ENCODE results near the gene APPBP2. TPM values are rescaled to one million over a fixed set of nuclear protein-coding genes. Genes with fewer than 3 reads are reported as not detected.

Gene APPBP2
- total RNA-seq, 1 donor from 2014 or later: 61.3 TPM

GRCh38 chr17:60403962-60404361, 122.1 kb downstream of the APPBP2 start:
- Mint-ChIP-seq H3K9me3 (ENCODE audit: low read depth) (no peaks in the 10 kb centered on the region), H3K4me3 (ENCODE audit: low read depth) (no peak overlapping the region), H3K27ac (no peak overlapping the region), H3K4me1 (ENCODE audit: low read depth) (no peaks in the 10 kb centered on the region), H3K27me3 (no peaks in the 10 kb centered on the region), H3K36me3 (ENCODE audit: insufficient read depth) (no peaks in the 10 kb centered on the region)
- no peak for DNase-seq (ENCODE audit: low spot score, unreplicated experiment)
- TF ChIP-seq CTCF (IDR thresholded peaks at IDR 0.05; ENCODE audit: unreplicated experiment): no peak

GRCh38 chr17:60403523-60403810, 122.6 kb downstream of the APPBP2 start:
- TF ChIP-seq CTCF (IDR thresholded peaks at IDR 0.05; ENCODE audit: unreplicated experiment): no peak
- no peaks in the 10 kb centered on the region for H3K4me1 Mint-ChIP-seq (ENCODE audit: low read depth)
- H3K4me3 Mint-ChIP-seq (ENCODE audit: low read depth): no peak overlapping the region
- no peak for DNase-seq (ENCODE audit: low spot score, unreplicated experiment)
- H3K9me3 Mint-ChIP-seq (ENCODE audit: low read depth): no peaks in the 10 kb centered on the region
- no peaks in the 10 kb centered on the region for H3K36me3 Mint-ChIP-seq (ENCODE audit: insufficient read depth)
- no peak overlapping the region for H3K27ac Mint-ChIP-seq
- H3K27me3 Mint-ChIP-seq: no peaks in the 10 kb centered on the region

- Mint-ChIP-seq H3K4me1 (ENCODE audit: low read depth) (no peaks in the 10 kb centered on the region), H3K4me3 (ENCODE audit: low read depth) (no peak overlapping the region), H3K27ac (no peak overlapping the region), H3K27me3 (no peaks in the 10 kb centered on the region), H3K9me3 (ENCODE audit: low read depth) (no peaks in the 10 kb centered on the region), H3K36me3 (ENCODE audit: insufficient read depth) (no peaks in the 10 kb centered on the region)
- no peak for DNase-seq (ENCODE audit: low spot score, unreplicated experiment)
- no peak for TF ChIP-seq CTCF (IDR thresholded peaks at IDR 0.05; ENCODE audit: unreplicated experiment)
Measured at GRCh38 chr17:60401819-60402218, 124.2 kb downstream of the APPBP2 start.

GRCh38 chr17:60398227-60398959, 127.6 kb downstream of the APPBP2 start:
- H3K27me3 Mint-ChIP-seq: no peaks in the 10 kb centered on the region
- H3K36me3 Mint-ChIP-seq (ENCODE audit: insufficient read depth): no peaks in the 10 kb centered on the region
- no peak overlapping the region for H3K4me3 Mint-ChIP-seq (ENCODE audit: low read depth)
- no peaks in the 10 kb centered on the region for H3K4me1 Mint-ChIP-seq (ENCODE audit: low read depth)
- H3K27ac Mint-ChIP-seq: no peak overlapping the region
- H3K9me3 Mint-ChIP-seq (ENCODE audit: low read depth): no peaks in the 10 kb centered on the region
- no peak for TF ChIP-seq CTCF (IDR thresholded peaks at IDR 0.05; ENCODE audit: unreplicated experiment)
- DNase-seq (ENCODE audit: low spot score, unreplicated experiment): no peak

GRCh38 chr17:60396412-60396811, 129.6 kb downstream of the APPBP2 start:
- Mint-ChIP-seq H3K4me3 (ENCODE audit: low read depth) (no peak overlapping the region), H3K4me1 (ENCODE audit: low read depth) (peaks cover 6% of the 10 kb centered on the region), H3K9me3 (ENCODE audit: low read depth) (no peaks in the 10 kb centered on the region), H3K27ac (no peak overlapping the region), H3K27me3 (no peaks in the 10 kb centered on the region), H3K36me3 (ENCODE audit: insufficient read depth) (no peaks in the 10 kb centered on the region)
- DNase-seq (ENCODE audit: low spot score, unreplicated experiment): no peak
- TF ChIP-seq CTCF (IDR thresholded peaks at IDR 0.05; ENCODE audit: unreplicated experiment): no peak
